Measurements from ENCODE around the gene KCNH8.
A peak's percentile ranks its signal among the peaks of the same experiment; 100 is the strongest.
"Not testable (repeated sequence)": the region's sequence is repeated elsewhere in the genome, so short reads cannot be mapped to it uniquely, and the experiment has no call there.

KCNH8 gene

GRCh38 chr3:19147905-19148767 lies at the start of gene KCNH8:
Gene KCNH8, plus strand, starts transcription at chr3:19148510. Its CDS starts 210 bp downstream, at chr3:19148720.
- peak; percentile 9 to 21 for DNase-seq

GRCh38 chr3:19102654-19103290 lies 45.5 kb upstream of the KCNH8 start:
- not testable (repeated sequence) for DNase-seq

- no peak for DNase-seq
Observed at GRCh38 chr3:19103510-19103909, 44.8 kb upstream of the KCNH8 start.

- no peak for DNase-seq
Observed at GRCh38 chr3:19104459-19104858, 43.9 kb upstream of the KCNH8 start.

- DNase-seq, result no peak
Observed at GRCh38 chr3:19105826-19106225, 42.5 kb upstream of the KCNH8 start.

GRCh38 chr3:19106307-19106706 lies 42.0 kb upstream of the KCNH8 start:
- DNase-seq, result no peak

GRCh38 chr3:19107719-19108118 lies 40.6 kb upstream of the KCNH8 start:
- no peak for DNase-seq

- DNase-seq, result no peak
Observed at GRCh38 chr3:19110335-19110895, 37.9 kb upstream of the KCNH8 start.

GRCh38 chr3:19114461-19114860 lies 33.8 kb upstream of the KCNH8 start:
- DNase-seq, result no peak

GRCh38 chr3:19116239-19116638 lies 32.1 kb upstream of the KCNH8 start:
- no peak for DNase-seq

GRCh38 chr3:19124752-19125151 lies 23.6 kb upstream of the KCNH8 start:
- no peak for DNase-seq

GRCh38 chr3:19139863-19140262 lies 8.4 kb upstream of the KCNH8 start:
- no peak for DNase-seq

GRCh38 chr3:19146685-19147650 lies 1.3 kb upstream of the KCNH8 start:
- DNase-seq, result peak; percentile 58 to 66

- no peak for DNase-seq
Observed at GRCh38 chr3:19148768-19149091, 420 bp downstream of the KCNH8 start.

- peak; percentile 7 to 23 for DNase-seq
Observed at GRCh38 chr3:19149368-19149767, 1.1 kb downstream of the KCNH8 start.

GRCh38 chr3:19151171-19151570 lies 2.9 kb downstream of the KCNH8 start:
- no peak for DNase-seq

- DNase-seq, result no peak
Observed at GRCh38 chr3:19154693-19155250, 6.5 kb downstream of the KCNH8 start.

GRCh38 chr3:19155375-19155774 lies 7.1 kb downstream of the KCNH8 start:
- DNase-seq, result no peak

- DNase-seq, result no peak
Observed at GRCh38 chr3:19159966-19160635, 11.8 kb downstream of the KCNH8 start.

- no peak for DNase-seq
Observed at GRCh38 chr3:19165654-19166053, 17.3 kb downstream of the KCNH8 start.

- no peak for DNase-seq
Observed at GRCh38 chr3:19171794-19172193, 23.5 kb downstream of the KCNH8 start.

GRCh38 chr3:19173945-19174344 lies 25.6 kb downstream of the KCNH8 start:
- no peak for DNase-seq

Measured in stimulated activated CD4-positive, alpha-beta T cell treated with anti-CD3 and anti-CD28 coated beads, Interleukin-2, amount 100 ng/mL, for 24 hours (primary cell).